ENCODE data around the gene C19orf85.

Gene C19orf85

DNA sequence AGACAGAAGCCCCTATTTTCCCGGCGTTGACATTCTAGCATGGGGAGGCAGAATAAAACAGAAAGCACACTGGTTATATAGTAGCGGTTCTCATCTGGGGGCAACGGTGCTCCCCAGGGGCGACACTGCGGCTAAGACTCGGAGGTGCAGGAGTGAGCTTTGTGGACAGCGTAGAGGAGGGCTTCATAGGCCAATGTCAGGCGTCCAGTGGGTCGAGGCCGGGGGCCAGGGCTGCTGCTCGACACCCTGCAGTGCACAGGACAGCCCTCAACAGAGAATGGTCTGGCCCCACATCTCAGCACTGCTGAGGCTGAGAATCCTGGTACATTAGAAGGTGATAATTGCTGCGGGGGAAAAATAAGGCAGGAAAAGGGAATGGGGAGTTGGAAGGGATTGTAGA, 13.4 kb upstream of the C19orf85 start:
- no peak for DNase-seq (ENCODE audit: low read depth)

DNA sequence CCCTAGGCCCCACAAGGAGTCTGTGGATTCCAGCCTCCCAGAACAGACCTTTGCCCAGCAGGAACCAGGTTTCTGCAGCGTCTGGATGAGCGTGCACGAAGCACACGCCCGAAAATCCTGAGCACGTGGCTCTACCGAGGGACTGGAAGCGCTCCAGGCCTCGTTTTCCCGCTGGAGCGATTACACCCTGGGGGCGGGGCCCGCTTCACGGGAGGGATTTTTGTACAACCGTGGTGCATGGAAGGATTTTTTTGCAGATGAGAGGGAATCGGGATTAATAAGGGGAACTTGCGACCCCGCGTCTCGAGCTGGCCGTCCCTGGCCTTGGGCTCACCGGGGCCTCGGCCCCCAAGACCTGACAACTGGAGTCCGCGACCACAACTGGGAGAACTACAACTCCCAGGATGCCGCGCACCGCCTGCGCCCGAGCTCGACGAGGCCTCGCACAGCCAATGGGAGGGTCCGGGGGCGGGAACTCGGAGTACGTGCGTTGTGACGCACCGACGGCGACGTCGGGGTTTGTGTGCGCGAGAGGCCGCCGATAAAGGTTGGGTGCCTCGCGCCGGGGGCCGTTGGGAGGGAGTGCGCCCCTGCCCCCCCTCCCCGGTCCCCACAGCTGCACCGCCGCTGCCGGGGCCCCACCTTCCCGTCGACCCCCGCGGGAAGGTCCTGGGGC, 11.7 kb upstream of the C19orf85 start, which contains the start of gene ZNF628:
Gene ZNF628, plus strand, starts transcription at position 518 of the 676 bp plus-strand sequence. CDS start 3,294 bp downstream, outside the sequence.
- DNase-seq (ENCODE audit: low read depth) = peak; percentile 96

DNA sequence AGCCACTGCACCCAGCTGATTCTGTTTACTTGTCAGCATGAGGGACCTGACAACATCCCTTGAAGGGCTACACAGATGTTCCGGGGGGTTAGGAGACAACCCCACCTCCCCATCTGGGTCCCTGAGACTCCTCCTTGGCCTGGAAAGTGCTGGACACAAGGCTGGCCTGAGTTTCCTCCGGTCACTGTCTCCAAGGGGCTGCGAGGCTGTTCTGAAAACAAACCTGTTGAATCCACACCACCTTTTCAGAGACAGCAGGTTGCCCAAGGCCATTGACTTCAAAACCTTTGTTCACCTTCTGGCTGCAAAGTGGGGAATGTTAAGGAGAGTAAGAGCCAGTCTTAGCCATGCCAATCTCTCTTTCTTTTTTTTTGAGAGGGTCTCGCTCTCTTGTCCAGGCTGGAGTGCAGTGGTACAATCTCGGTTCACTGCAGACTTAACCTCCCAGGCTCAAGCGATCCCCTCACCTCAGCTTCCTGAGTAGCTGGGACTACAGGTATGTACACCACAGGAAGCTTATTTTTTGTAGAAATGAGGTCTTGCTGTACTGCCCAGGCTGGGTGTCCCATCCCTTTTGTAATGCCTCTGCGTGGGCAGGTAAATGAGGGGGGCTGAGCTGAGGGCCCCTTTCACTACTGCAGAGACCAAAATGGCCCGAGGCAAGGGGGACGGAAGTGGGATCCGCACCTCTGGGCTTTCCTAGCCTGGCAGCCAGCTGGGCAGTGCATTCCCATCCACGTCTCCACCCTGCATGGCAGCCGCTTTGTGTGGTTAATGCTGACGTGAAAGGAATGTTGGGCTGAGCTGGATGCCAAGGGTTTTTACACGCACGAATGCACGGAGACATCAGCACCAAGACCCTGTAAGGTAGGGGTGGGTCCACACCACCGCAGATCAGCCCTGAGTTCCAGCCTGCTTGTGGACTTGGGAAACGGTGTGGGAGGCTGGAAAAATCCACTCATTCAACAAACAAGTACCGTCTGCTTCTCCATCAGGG, 10.0 kb upstream of the C19orf85 start:
- DNase-seq (ENCODE audit: low read depth) = no peak

GRCh38 chr19:55473225-55474012, 8.9 kb upstream of the C19orf85 start:
- no peak for DNase-seq (ENCODE audit: low read depth)

- DNase-seq (ENCODE audit: low read depth) = no peak
These were observed 7.9 kb upstream of the C19orf85 start for GRCh38 chr19:55472463-55472862.

DNA sequence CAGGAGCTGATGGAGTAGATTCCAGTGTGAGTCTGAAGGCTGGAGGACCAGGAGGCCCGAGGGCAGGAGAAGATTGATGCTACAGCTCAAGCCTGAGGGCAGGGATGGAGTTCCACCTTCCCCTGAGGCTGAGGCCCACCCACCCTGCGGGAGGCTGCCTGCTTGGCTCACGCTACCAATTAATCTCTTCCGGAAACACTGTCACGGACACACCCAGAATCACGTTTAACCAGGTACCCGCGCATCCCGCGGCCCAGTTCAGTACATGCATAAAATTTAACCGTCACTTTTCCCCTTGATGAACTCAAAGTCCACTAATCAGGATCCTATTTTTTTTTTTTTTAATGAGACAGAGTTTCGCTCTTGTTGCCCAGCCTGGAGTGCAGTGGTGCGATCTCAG, 6.7 kb upstream of the C19orf85 start:
- no peak for DNase-seq (ENCODE audit: low read depth)

GRCh38 chr19:55468054-55468393, 3.5 kb upstream of the C19orf85 start:
- DNase-seq (ENCODE audit: low read depth) = no peak

DNA sequence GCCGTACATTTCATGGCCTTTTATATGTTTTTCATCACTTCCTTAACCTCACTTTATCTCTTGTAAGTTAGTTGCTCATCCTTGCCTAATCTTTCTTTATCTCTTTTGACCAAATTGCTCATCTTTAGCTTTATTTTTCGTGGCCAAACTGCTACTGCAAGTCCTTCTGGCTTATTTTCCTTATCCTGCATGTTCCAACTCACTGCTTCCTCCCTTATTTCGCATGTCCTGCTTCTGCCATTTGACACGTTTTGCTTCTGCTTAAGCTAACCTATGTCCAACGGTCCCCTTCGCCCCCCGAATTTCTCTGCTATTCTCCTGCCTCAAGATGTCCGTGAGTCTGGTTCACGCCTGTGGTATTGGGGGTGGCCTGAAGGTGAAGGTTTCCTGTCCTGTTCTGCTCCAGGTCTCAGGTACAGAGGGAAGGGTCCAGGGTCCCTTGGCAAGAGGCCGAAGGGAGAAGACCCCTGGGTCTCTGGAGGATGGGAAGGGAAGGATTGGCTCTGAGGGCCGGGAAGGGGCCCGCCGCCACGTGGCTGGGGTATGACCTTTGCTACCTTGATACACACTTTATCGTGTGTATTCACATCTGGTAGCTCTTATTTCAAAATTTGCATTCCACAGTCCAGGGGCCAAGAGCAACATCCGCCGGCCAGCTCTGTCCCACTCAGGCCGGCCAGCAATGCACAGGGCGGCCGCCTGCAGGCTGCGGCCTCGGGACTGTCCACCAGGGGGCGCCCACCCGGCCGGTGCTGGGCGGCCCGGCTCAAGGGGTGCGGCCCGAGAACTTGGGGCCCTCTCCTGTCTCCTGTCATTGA, 2.9 kb upstream of the C19orf85 start:
- peak; percentile 61 for DNase-seq (ENCODE audit: low read depth)

DNA sequence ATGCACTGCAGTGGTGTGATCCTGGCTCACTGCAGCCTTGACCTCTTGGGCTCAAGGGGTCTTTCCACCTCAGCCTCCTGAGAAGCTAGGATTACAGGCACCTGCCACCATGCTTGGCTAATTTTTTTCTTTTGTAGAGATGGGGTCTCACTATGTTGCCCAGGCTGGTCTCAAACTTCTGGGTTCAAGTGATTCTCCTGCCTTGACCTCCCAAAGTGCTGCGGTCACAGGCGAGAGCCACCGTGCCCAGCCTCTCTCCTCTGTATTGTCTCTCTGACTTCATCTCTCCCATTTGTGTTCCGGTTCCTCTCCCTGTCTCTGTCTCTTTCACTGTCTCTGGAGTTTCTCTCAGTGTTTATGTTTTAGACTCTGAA, 1.7 kb upstream of the C19orf85 start:
- no peak for DNase-seq (ENCODE audit: low read depth)

DNA sequence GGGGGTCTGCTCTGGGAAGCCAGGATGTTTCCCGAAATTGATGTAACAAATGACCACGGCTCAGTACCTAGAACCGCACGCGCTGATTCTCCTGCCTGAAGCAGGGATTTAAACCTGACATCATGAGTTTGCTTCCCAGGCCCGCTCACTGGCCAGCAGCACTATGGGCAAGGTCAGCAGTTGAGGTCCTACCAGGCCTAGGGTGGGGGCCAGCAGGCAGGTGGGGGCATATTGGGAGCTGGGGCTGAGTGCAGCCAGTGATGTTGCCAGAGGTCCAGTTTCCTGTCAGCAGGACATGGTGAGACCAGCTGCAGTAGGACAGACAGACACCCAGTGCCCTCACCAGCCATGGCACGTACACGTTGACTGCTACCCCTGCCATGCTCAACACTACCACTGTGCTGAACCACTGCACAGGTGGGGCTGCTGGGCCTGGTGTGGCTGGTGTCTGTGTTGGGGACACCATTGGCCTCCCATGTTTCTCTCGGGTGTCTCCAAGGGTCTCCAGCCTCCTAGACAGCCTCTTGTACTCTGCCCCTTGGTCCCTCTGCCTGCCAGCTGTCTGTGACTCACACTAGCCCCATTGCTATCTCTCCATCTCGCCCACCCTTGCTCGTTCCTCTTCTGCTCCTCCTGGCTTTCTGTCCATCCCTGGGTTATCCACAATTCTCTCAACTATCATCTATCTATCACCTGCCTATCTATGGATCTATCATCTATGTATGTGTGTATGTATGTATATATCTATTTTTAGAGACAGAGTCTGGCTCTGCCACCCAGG, 1.1 kb upstream of the C19orf85 start:
- DNase-seq (ENCODE audit: low read depth) = no peak

DNA sequence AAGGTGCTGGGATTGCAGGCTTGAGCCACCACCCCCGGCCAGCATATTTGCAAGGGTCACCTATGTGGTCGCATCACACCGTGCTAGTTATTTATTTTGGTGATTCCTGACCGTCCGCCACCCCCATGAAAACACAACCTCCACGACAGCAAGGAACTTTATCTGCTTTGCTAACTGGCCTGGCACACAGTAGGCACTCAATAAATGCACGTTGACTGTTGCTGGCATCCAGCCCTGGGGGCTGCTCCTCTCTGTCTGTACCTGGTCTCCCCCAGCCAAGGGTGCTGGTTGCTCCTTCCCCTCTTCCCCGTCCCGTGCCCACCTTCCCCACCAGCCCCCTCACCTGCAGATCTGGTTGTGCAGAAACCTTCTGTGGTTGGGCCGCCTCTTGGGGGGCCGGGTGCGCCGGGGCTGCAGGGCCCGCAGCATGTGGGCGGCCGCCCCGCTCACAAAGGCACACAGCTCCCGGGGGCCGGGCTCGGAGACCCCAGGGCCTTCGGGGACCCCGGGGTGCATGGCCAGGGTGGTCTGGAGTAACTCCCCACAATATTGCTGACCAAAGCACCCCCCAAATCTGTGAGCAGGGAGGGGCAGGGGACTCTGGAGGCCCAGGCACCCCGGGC, 401 bp downstream of the C19orf85 start:
- DNase-seq (ENCODE audit: low read depth) = no peak

- no peak for DNase-seq (ENCODE audit: low read depth)
These were observed 944 bp downstream of the C19orf85 start for GRCh38 chr19:55463583-55464031.

DNA sequence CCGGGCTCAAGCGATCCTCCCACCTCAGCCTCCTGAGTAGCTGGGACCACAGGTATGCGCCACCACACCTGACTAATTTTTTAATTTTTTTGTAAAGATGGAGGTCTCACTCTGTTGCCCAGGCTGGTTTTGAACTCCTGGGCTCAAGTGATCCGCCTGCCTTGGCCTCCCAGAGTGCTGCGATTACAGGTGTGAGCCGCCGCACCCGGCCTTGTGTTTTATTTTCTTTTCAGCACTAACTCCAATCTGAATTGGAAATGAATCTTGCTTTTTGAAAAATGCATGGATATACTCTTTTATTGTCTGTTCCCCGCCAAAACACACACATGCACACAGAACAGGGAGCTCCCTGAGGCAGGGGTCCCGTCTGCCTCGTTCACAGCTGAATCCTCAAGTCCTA, 1.8 kb downstream of the C19orf85 start:
- no peak for DNase-seq (ENCODE audit: low read depth)

DNA sequence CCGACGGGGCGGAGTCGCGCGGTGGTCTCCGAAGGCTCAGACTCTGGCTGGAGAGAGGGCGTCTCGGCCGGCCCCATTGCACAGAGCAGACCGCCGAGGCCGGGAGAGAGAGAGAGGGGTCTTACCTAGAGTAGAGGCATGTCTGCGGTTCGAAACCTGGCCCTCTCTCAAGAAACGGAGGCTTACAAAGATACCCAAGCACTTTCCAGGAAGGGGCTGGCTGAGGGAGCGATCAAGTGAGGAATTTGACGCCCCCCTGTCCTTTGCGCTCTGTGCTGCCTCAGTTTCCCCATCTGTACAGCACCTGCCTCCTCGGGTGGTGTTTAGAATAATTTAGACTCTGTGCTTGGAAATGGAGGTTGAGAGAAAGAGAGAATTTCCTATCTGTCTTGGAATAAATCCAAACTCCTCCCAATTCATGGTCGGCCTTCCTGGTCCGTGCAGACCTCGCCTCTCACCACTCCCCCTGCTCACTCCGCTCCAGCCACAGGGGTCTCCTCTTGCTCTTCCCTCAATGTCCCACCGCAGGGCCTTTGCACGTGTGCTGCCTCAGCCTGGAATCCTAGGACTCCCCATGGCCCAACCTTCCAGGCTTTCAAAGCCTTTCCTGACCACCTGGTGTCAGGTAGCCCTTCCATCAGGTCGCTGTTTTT, 2.5 kb downstream of the C19orf85 start:
- DNase-seq (ENCODE audit: low read depth) = no peak

DNA sequence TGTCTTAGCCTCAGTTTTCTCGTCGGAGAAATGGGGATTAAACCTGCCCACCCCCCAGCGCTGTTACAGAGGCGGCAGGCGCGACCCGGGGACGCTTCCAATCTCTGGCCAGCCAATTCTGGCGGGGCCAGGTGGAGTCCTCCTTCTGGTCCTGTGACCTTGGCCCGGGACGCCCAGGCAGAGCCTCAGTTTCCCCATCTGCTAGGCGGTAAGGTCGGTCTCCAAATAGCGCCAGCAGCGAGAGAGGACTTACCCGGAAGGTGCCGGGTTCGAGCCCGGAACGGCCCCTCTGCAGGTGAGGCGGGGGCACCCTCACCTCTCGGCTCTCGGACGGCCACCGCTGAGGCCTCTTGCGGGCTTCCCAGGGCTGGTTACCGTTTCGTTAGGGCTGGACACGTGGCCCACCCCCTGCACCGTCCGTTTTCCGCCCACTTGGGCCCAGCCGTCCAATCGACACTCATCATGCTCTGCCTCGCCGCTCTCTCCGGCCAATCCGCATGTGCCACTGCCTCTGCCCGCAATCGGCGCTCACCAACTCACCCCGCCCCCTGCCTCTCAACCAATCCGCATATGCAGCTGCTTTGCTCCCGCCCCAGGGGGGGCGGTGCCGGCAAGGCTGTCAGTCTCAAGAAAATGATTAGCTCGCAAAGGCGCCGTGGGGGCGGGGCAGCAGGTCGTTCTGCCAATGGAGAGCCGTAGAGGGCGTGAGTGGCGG, 3.1 kb downstream of the C19orf85 start, which contains the start of gene ISOC2:
Gene ISOC2, minus strand, starts transcription at position 384 of the 715 bp plus-strand sequence. CDS start 5,156 bp downstream, outside the sequence.
- DNase-seq (ENCODE audit: low read depth) = peak; percentile 100

DNA sequence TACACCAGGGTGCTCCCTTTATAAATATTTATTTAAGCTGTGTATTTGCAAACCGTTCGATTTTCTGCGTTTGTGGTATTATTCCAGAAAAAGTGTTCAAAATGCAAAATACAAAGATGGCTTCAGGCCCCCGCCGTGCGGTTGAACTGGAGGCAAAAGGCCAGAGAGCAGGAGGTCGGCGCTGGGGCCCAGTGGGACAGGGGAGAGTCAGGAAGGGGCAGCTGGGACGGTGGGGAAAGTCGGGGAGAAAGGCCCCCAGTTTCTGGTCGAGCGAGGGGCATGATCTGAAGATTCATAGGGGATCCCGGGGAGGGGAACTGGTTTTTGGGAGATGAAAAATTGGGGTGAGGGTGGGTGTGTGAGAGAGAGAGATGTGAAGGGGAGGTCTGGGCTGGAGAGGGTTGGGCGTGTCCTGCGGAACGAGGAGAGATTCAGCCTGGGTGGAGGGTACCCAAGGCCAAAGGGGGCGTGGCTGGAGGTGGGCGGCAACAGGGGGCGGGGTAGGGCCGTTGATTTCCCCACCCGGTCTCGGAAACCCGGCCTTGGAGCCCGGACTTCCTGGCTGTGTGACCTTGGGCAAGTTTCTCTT, 3.8 kb downstream of the C19orf85 start:
- no peak for DNase-seq (ENCODE audit: low read depth)

DNA sequence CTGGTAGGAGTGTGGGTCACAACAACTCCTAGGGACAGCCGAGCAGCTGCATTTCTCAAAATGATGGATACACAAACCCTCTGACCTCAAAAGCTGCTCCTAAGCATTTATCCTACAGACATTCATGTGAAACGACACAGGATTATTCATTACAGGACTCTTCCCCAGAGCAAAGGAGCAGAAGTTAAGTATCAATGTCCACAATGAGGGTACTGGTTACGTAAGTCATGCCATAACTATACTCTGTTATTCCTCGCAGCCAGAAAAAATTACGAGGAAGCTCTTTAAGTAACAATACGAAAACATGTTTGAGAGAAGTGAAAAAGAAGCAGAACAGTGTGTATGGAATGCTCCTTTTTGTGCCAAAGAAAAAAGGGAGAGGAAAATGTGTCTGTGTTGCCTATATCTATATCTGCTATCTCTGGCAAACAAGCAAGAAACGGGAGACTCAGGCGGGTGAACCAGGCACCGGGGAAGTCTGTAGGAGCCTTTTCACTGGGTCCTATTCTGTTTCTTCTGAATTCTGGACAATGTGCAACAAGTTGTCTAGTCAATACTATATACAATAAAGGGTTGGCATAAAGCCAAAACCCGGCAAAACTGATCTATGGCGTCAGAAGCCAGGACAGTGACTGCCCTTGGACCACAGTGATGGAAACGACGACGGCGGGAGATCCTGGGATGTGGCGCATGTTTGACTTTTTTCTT, 4.4 kb downstream of the C19orf85 start:
- DNase-seq (ENCODE audit: low read depth) = no peak

- DNase-seq (ENCODE audit: low read depth) = no peak
These were observed 5.0 kb downstream of the C19orf85 start for GRCh38 chr19:55459551-55459949.
